Activated naive CD8-positive, alpha-beta T cell treated with anti-CD3 and anti-CD28 coated beads for 36 hours (primary cell): ENCODE measurements around the gene DUSP7. TPM values are rescaled to one million over a fixed set of nuclear protein-coding genes. Genes with fewer than 3 reads are reported as not detected.

Source experiments
- DNase-seq: peaks from one replicate; pipeline ENCODE4 v3.0.0; 2021
- H3K27ac Mint-ChIP-seq: one replicate; pipeline ENCODE4 v1.8.0; 2022; ENCODE audit warnings: mild to moderate bottlenecking, moderate library complexity, mixed read lengths
- H3K27me3 Mint-ChIP-seq: one replicate; pipeline ENCODE4 v1.8.0; 2022; ENCODE audit warnings: mild to moderate bottlenecking, mixed read lengths
- H3K36me3 Mint-ChIP-seq: one replicate; pipeline ENCODE4 v1.8.0; 2021; ENCODE audit warnings: mild to moderate bottlenecking, mixed read lengths
- H3K4me1 Mint-ChIP-seq: one replicate; pipeline ENCODE4 v1.8.0; 2021; ENCODE audit warnings: mixed read lengths
- H3K4me3 Mint-ChIP-seq: one replicate; pipeline ENCODE4 v1.8.0; 2022; ENCODE audit warnings: mild to moderate bottlenecking, moderate library complexity, mixed read lengths
- H3K9me3 Mint-ChIP-seq: one replicate; pipeline ENCODE4 v1.8.0; 2022; ENCODE audit warnings: mixed read lengths
- total RNA-seq, 2 experiments: library from RNA; stranded (reverse); gene quantifications; one replicate each; pipeline ENCODE4 v1.2.3, GENCODE V29; 2021

DUSP7 gene
- total RNA-seq, 2 experiments from 2014 or later, result 21.7 to 22.0 TPM

GRCh38 chr3:52006820-52007133, 49.6 kb downstream of the DUSP7 start:
- Mint-ChIP-seq H3K4me1 (peaks cover 7% of the 10 kb centered on the region), H3K4me3 (no peak overlapping the region), H3K27ac (no peak overlapping the region), H3K36me3 (no peaks in the 10 kb centered on the region), H3K9me3 (no peaks in the 10 kb centered on the region), H3K27me3 (no peaks in the 10 kb centered on the region)
- DNase-seq, result no peak

GRCh38 chr3:52006017-52006819, 50.2 kb downstream of the DUSP7 start:
- Mint-ChIP-seq H3K27me3 (no peaks in the 10 kb centered on the region), H3K9me3 (no peaks in the 10 kb centered on the region), H3K36me3 (no peaks in the 10 kb centered on the region), H3K27ac (no peak overlapping the region), H3K4me3 (no peak overlapping the region), H3K4me1 (peaks cover 12% of the 10 kb centered on the region)
- DNase-seq, result no peak

GRCh38 chr3:52005571-52005986, 50.8 kb downstream of the DUSP7 start:
- Mint-ChIP-seq H3K4me3 (no peak overlapping the region), H3K27ac (no peak overlapping the region), H3K9me3 (no peaks in the 10 kb centered on the region), H3K27me3 (no peaks in the 10 kb centered on the region), H3K4me1 (peaks cover 12% of the 10 kb centered on the region), H3K36me3 (no peaks in the 10 kb centered on the region)
- no peak for DNase-seq

GRCh38 chr3:52004906-52005395, 51.4 kb downstream of the DUSP7 start:
- H3K27ac Mint-ChIP-seq, result no peak overlapping the region
- no peaks in the 10 kb centered on the region for H3K9me3 Mint-ChIP-seq
- H3K4me1 Mint-ChIP-seq, result peaks cover 12% of the 10 kb centered on the region
- no peak overlapping the region for H3K4me3 Mint-ChIP-seq
- no peaks in the 10 kb centered on the region for H3K36me3 Mint-ChIP-seq
- H3K27me3 Mint-ChIP-seq, result no peaks in the 10 kb centered on the region
- no peak for DNase-seq

GRCh38 chr3:52004163-52004787, 52.1 kb downstream of the DUSP7 start:
- no peak for DNase-seq
- no peaks in the 10 kb centered on the region for H3K9me3 Mint-ChIP-seq

GRCh38 chr3:52002748-52003147, 53.6 kb downstream of the DUSP7 start:
- no peaks in the 10 kb centered on the region for H3K36me3 Mint-ChIP-seq
- DNase-seq, result no peak
- peaks cover 12% of the 10 kb centered on the region for H3K4me1 Mint-ChIP-seq
- H3K9me3 Mint-ChIP-seq, result no peaks in the 10 kb centered on the region
- H3K4me3 Mint-ChIP-seq, result no peak overlapping the region
- H3K27me3 Mint-ChIP-seq, result no peaks in the 10 kb centered on the region
- no peak overlapping the region for H3K27ac Mint-ChIP-seq

More at GRCh38 chr3:52004163-52004787, 52.1 kb downstream of the DUSP7 start:
- Mint-ChIP-seq H3K4me1 (peaks cover 12% of the 10 kb centered on the region), H3K27ac (no peak overlapping the region), H3K27me3 (no peaks in the 10 kb centered on the region), H3K36me3 (no peaks in the 10 kb centered on the region), H3K4me3 (no peak overlapping the region)

- Mint-ChIP-seq H3K4me3 (no peak overlapping the region), H3K27me3 (no peaks in the 10 kb centered on the region), H3K4me1 (peaks cover 12% of the 10 kb centered on the region), H3K27ac (no peak overlapping the region), H3K9me3 (no peaks in the 10 kb centered on the region), H3K36me3 (no peaks in the 10 kb centered on the region)
- DNase-seq, result peak; percentile 88
Observed at GRCh38 chr3:52001443-52001974, 54.9 kb downstream of the DUSP7 start.

GRCh38 chr3:51999846-52000245, 56.5 kb downstream of the DUSP7 start:
- no peak for DNase-seq
- H3K27me3 Mint-ChIP-seq, result no peaks in the 10 kb centered on the region
- no peak overlapping the region for H3K27ac Mint-ChIP-seq
- H3K9me3 Mint-ChIP-seq, result no peaks in the 10 kb centered on the region
- H3K4me3 Mint-ChIP-seq, result no peak overlapping the region
- peaks cover 10% of the 10 kb centered on the region for H3K36me3 Mint-ChIP-seq
- peaks cover 8% of the 10 kb centered on the region for H3K4me1 Mint-ChIP-seq

Other genes starting within 250 kb of the DUSP7 start
- gene IQCF2, start 195.0 kb downstream of the DUSP7 start, total RNA-seq, result not detected
- not detected for gene IQCF5, start 181.0 kb downstream of the DUSP7 start, total RNA-seq
- gene IQCF1, start 153.2 kb downstream of the DUSP7 start, total RNA-seq, result not detected
- 10 to 100 TPM; 74.0 to 83.0 TPM for gene RRP9, start 114.7 kb downstream of the DUSP7 start, total RNA-seq
- gene PARP3, start 114.2 kb downstream of the DUSP7 start, total RNA-seq, result 10 to 100 TPM; 13.9 to 15.6 TPM
- not detected for gene GPR62, start 101.2 kb downstream of the DUSP7 start, total RNA-seq
- 1 to 10 TPM; 4.5 to 5.6 TPM for gene PCBP4, start 89.1 kb downstream of the DUSP7 start, total RNA-seq
- gene ABHD14B, start 82.5 kb downstream of the DUSP7 start, total RNA-seq, result 10 to 100 TPM; 58.7 to 59.6 TPM
- 10 to 100 TPM; 10.2 to 12.9 TPM for gene ABHD14A, start 81.5 kb downstream of the DUSP7 start, total RNA-seq
- gene ACY1, start 73.0 kb downstream of the DUSP7 start, total RNA-seq, result 10 to 100 TPM; 74.7 to 75.5 TPM
- gene RPL29, start 60.7 kb downstream of the DUSP7 start, total RNA-seq, result 1,000 to 10,000 TPM; 1,575 to 1,589 TPM
- 10 to 100 TPM; 23.8 to 24.8 TPM for gene POC1A, start 97.9 kb upstream of the DUSP7 start, total RNA-seq
- gene ALAS1, start 141.6 kb upstream of the DUSP7 start, total RNA-seq, result 10 to 100 TPM; 59.4 to 63.0 TPM
- 1 to 10 TPM in 1 of 2 experiments, under 1 TPM in 1; 0.85 to 1.4 TPM for gene TLR9, start 169.1 kb upstream of the DUSP7 start, total RNA-seq
- 100 to 1,000 TPM; 127 to 134 TPM for gene TWF2, start 182.6 kb upstream of the DUSP7 start, total RNA-seq
- 10 to 100 TPM; 69.7 to 74.9 TPM for gene PPM1M, start 189.2 kb upstream of the DUSP7 start, total RNA-seq
- 100 to 1,000 TPM; 121 to 123 TPM for gene WDR82, start 222.1 kb upstream of the DUSP7 start, total RNA-seq
- gene GLYCTK, start 231.3 kb upstream of the DUSP7 start, total RNA-seq, result 10 to 100 TPM; 16.1 to 17.2 TPM